ENCODE results near the gene PRPF18. TPM values are rescaled to one million over a fixed set of nuclear protein-coding genes. Genes with fewer than 3 reads are reported as not detected.

Gene PRPF18
- total and polyA plus RNA-seq, 2 donors (not counting 1 experiment from before 2014, with no cell fraction given) = 28.8 to 30.1 TPM

DNA sequence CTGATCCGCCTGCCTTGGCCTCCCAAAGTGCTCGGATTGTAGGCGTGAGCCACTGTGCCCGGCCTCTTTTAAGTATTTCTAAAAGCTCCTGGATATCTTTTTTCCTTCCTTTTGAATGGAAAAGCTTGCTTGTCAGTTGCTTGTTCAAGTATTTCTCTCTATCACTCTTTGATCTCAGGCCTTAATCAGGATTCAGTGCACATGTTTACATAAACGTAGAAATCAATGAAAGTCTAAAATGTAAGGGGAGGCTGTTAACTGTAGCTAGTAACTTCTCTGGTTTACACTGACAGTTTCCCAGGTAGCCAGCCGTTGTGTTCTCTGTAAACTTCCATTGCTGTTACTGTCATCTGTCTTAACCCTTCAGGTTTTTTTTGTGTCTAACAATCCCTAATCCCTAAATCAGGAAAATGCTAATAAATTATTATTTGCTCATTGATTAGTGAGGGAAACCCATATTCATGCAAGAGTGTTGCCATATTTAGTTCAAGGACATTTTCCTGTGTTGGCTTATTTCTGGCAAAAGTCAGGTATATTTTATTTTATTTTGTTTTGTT lies 1.5 kb upstream of the PRPF18 start:
- no peak overlapping the region for H3K4me2 ChIP-seq (ENCODE audit: extremely low read depth, insufficient read depth, low read length)
- no peaks in the 10 kb centered on the region for H4K20me1 ChIP-seq (ENCODE audit: control insufficient read depth, extremely low read depth, insufficient read depth, low read length)
- H3K9ac ChIP-seq (ENCODE audit: insufficient read depth, low read length) = no peak overlapping the region
- no peak for TF ChIP-seq CTCF (conservative IDR thresholded peaks at IDR 0.05 in 1 of 2, IDR thresholded peaks at IDR 0.05 in 1 of 2; ENCODE audit: low read depth in 1 of 2, low read length in 2 of 2)
- TF ChIP-seq EZH2 (IDR thresholded peaks at IDR 0.05; ENCODE audit: low read length, missing control alignments) = no peak
- H3K4me1 ChIP-seq (ENCODE audit: control insufficient read depth, extremely low read depth, insufficient read depth, low read length) = no peaks in the 10 kb centered on the region
- peaks cover 3% of the 10 kb centered on the region for H3K27me3 ChIP-seq (ENCODE audit: control insufficient read depth, insufficient read depth, low read length)
- DNase-seq (ENCODE audit: low read depth in 2 of 2) = no peak
- no peak overlapping the region for H3K27ac ChIP-seq (ENCODE audit: insufficient read depth, low read length)
- H2AFZ ChIP-seq (ENCODE audit: low read length) = no peak overlapping the region
- no peaks in the 10 kb centered on the region for H3K36me3 ChIP-seq (ENCODE audit: control insufficient read depth, insufficient read depth, low read length)
- H3K9me3 ChIP-seq (ENCODE audit: control insufficient read depth, insufficient read depth, low read depth, low read length) = no peaks in the 10 kb centered on the region
- H3K79me2 ChIP-seq (ENCODE audit: control insufficient read depth, insufficient read depth, low read length) = peaks cover 27% of the 10 kb centered on the region
- H3K4me3 ChIP-seq (replicated peaks in 1 of 4; ENCODE audit: control extremely low read depth in 1 of 4, insufficient read depth in 1 of 4, low read depth in 3 of 4, low read length in 4 of 4) = no peak overlapping the region

- no peak overlapping the region for H3K4me2 ChIP-seq (ENCODE audit: extremely low read depth, insufficient read depth, low read length)
- H3K27me3 ChIP-seq (ENCODE audit: control insufficient read depth, insufficient read depth, low read length) = no peaks in the 10 kb centered on the region
- H3K79me2 ChIP-seq (ENCODE audit: control insufficient read depth, insufficient read depth, low read length) = peaks cover 29% of the 10 kb centered on the region
- H3K4me1 ChIP-seq (ENCODE audit: control insufficient read depth, extremely low read depth, insufficient read depth, low read length) = no peaks in the 10 kb centered on the region
- H3K9me3 ChIP-seq (ENCODE audit: control insufficient read depth, insufficient read depth, low read depth, low read length) = no peaks in the 10 kb centered on the region
- no peak overlapping the region for H3K4me3 ChIP-seq (replicated peaks in 1 of 4; ENCODE audit: control extremely low read depth in 1 of 4, insufficient read depth in 1 of 4, low read depth in 3 of 4, low read length in 4 of 4)
- TF ChIP-seq CTCF (conservative IDR thresholded peaks at IDR 0.05 in 1 of 2, IDR thresholded peaks at IDR 0.05 in 1 of 2; ENCODE audit: low read depth in 1 of 2, low read length in 2 of 2) (no peak), EZH2 (IDR thresholded peaks at IDR 0.05; ENCODE audit: low read length, missing control alignments) (no peak)
- DNase-seq (ENCODE audit: low read depth in 2 of 2) = no peak
- H2AFZ ChIP-seq (ENCODE audit: low read length) = no peak overlapping the region
- no peaks in the 10 kb centered on the region for H4K20me1 ChIP-seq (ENCODE audit: control insufficient read depth, extremely low read depth, insufficient read depth, low read length)
- H3K27ac ChIP-seq (ENCODE audit: insufficient read depth, low read length) = no peak overlapping the region
- no peaks in the 10 kb centered on the region for H3K36me3 ChIP-seq (ENCODE audit: control insufficient read depth, insufficient read depth, low read length)
- no peak overlapping the region for H3K9ac ChIP-seq (ENCODE audit: insufficient read depth, low read length)
Observed at GRCh38 chr10:13585943-13586342, 822 bp upstream of the PRPF18 start.

DNA sequence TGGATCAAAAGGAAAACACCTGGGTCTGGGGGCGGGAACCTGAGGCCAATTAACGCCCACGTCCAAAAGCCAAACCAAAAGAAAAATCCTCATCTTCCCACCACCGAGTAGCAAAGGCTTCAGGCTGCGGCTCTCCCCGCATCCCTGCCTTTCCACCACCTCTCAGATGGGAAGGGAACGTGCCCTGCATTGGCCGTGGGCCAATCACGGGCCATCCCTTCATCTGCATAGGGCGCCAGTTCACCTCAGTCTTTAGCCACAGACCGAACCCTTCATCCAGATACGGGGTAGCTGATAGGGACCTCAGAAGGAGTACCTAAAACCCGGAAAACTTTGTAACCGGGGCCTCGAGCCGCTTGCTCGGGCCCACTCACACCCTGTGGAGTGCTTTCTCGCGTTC lies 626 bp downstream of the PRPF18 start:
- Histone ChIP-seq H3K27me3 (ENCODE audit: control insufficient read depth, insufficient read depth, low read length) (no peaks in the 10 kb centered on the region), H3K9ac (ENCODE audit: insufficient read depth, low read length) (peak overlapping the region; percentile 80), H2AFZ (ENCODE audit: low read length) (peak overlapping the region; percentile 93), H3K79me2 (ENCODE audit: control insufficient read depth, insufficient read depth, low read length) (peaks cover 34% of the 10 kb centered on the region), H3K4me2 (ENCODE audit: extremely low read depth, insufficient read depth, low read length) (peak overlapping the region; percentile 93), H3K9me3 (ENCODE audit: control insufficient read depth, insufficient read depth, low read depth, low read length) (no peaks in the 10 kb centered on the region), H3K4me1 (ENCODE audit: control insufficient read depth, extremely low read depth, insufficient read depth, low read length) (no peaks in the 10 kb centered on the region), H3K4me3 (replicated peaks in 1 of 4; ENCODE audit: control extremely low read depth in 1 of 4, insufficient read depth in 1 of 4, low read depth in 3 of 4, low read length in 4 of 4) (peak overlapping the region; percentile 88 to 100 (median 97)), H4K20me1 (ENCODE audit: control insufficient read depth, extremely low read depth, insufficient read depth, low read length) (no peaks in the 10 kb centered on the region), H3K36me3 (ENCODE audit: control insufficient read depth, insufficient read depth, low read length) (peaks cover 2% of the 10 kb centered on the region), H3K27ac (ENCODE audit: insufficient read depth, low read length) (peak overlapping the region; percentile 70)
- no peak for TF ChIP-seq CTCF (conservative IDR thresholded peaks at IDR 0.05 in 1 of 2, IDR thresholded peaks at IDR 0.05 in 1 of 2; ENCODE audit: low read depth in 1 of 2, low read length in 2 of 2)
- TF ChIP-seq EZH2 (IDR thresholded peaks at IDR 0.05; ENCODE audit: low read length, missing control alignments) = no peak
- no peak for DNase-seq (ENCODE audit: low read depth in 2 of 2)

All from fibroblast of lung (primary cell).